Activated T-helper 1 cell treated with anti-CD3 and anti-CD28 coated beads, Interleukin-12 subunit alpha, Interleukin-12 subunit beta, Interleukin-2, Interleukin-4 antibody, amounts not matched to agents 30 ng/mL and 10 ng/mL and 1 ng/mL, durations not matched to agents 14 hours and 24 hours and 36 hours (primary cell): ENCODE measurements around the gene CCDC57. TPM values are rescaled to one million over a fixed set of nuclear protein-coding genes. Genes with fewer than 3 reads are reported as not detected.

Experiments used
- DNase-seq: peaks from one replicate; pipeline ENCODE4 v3.0.0; 2021; ENCODE audit warnings: low spot score
- H3K27ac Mint-ChIP-seq: one replicate; pipeline ENCODE4 v1.8.0; 2021; ENCODE audit warnings: mild to moderate bottlenecking, mixed read lengths
- H3K27me3 Mint-ChIP-seq: one replicate; pipeline ENCODE4 v1.8.0; 2022; ENCODE audit warnings: mild to moderate bottlenecking, moderate library complexity, mixed read lengths; ENCODE audit not compliant: insufficient read depth
- H3K36me3 Mint-ChIP-seq: one replicate; pipeline ENCODE4 v1.8.0; 2021; ENCODE audit warnings: low read depth, mixed read lengths
- H3K4me1 Mint-ChIP-seq: one replicate; pipeline ENCODE4 v1.8.0; 2021; ENCODE audit warnings: low read depth, mixed read lengths
- H3K4me3 Mint-ChIP-seq: one replicate; pipeline ENCODE4 v1.8.0; 2021; ENCODE audit warnings: mild to moderate bottlenecking, moderate library complexity, mixed read lengths
- H3K9me3 Mint-ChIP-seq: one replicate; pipeline ENCODE4 v1.8.0; 2021; ENCODE audit warnings: mixed read lengths
- intact Hi-C: fragments of 100-400 bp; cut with micrococcal nuclease; formaldehyde crosslinking; loops from one replicate; pipeline ENCODE4 v1.15.1; 2024
- total RNA-seq: library from RNA; stranded (reverse); gene quantifications from 2 replicates; pipeline ENCODE4 v1.2.3, GENCODE V29; 2022

Gene CCDC57
- total RNA-seq, 1 donor from 2014 or later, result 60.8 TPM

DNA sequence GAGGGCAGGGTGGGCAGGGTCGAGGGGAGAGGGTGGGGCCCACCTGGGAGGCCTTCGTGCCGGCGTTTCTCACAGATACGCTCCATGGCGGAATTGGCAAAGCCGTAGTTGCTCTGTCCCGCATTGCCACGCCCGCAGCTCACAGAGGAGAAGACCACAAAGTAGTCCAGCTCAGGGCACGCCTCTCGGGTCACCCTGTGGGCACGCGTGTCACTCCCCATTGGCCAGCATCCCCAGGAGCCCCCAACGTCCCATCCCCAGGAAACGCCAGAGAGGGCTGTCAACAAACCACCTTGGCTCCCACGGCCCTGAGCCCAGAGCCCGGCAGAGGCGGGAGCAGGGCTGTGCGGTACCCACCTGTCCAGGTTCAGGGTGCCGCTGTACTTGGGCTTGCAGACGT, 130.7 kb downstream of the CCDC57 start:
- H3K4me3 Mint-ChIP-seq, result no peak overlapping the region
- no peak overlapping the region for H3K27ac Mint-ChIP-seq
- H3K4me1 Mint-ChIP-seq, result no peaks in the 10 kb centered on the region
- no peak for DNase-seq
- no peaks in the 10 kb centered on the region for H3K9me3 Mint-ChIP-seq
- peaks cover 12% of the 10 kb centered on the region for H3K36me3 Mint-ChIP-seq
- no peaks in the 10 kb centered on the region for H3K27me3 Mint-ChIP-seq
- intact Hi-C loops, result no loop called here

DNA sequence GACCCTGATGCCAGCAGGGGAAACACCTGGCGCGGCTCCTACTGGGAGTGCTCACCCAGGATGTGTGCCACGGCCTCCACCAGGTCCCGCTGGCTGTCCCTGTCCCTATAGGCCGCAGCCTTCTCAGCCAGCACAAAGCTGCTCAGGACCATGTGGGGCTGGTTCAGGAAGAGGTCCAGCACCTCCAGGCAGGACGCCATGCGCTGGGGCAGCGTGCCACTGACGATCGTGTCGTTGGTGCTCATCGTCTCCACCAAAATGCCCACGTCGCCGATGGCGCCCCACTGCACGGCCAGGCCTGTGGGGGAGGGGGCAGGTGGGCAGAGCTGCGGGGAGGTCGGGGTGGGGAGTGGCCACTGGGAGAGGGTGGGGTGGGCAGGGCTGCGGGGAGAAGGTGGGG, 131.1 kb downstream of the CCDC57 start:
- intact Hi-C loops, result no loop called here
- Mint-ChIP-seq H3K4me1 (no peaks in the 10 kb centered on the region), H3K4me3 (no peak overlapping the region), H3K9me3 (no peaks in the 10 kb centered on the region), H3K27me3 (no peaks in the 10 kb centered on the region), H3K27ac (no peak overlapping the region), H3K36me3 (peaks cover 12% of the 10 kb centered on the region)
- DNase-seq, result no peak

DNA sequence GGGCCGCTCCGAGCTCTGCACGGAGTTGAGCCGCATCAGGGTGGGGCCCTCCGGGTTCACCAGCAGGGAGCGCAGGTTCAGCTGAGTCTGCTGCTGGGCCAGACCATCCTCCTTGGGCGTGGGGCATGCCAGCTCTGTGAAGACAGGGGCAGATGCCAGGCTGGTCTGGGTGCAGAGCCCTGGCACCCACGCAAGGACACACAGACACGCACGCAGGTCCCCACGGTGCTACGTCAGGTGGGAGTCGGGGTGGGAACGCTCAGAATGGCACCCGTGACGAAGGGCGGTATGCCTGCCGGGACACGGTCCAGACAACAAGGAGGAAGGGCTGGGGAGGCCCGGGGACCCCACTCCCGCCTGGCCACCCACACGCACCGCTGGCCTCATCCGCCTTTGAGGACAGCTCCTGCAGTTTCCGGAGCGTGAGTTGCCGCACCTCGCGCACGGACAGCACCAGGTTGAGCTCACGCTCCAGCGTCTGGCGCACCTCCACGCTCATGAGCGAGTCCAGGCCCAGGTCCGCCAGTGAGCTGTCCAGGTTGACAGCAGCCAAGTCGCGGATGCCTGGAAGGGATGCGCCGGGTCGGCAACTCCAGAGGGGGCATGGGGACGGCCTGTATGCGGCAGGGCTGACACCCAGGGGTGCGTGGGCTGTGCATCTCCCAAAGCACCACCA, 131.7 kb downstream of the CCDC57 start:
- no peaks in the 10 kb centered on the region for H3K9me3 Mint-ChIP-seq
- H3K27ac Mint-ChIP-seq, result no peak overlapping the region
- DNase-seq, result no peak
- no peak overlapping the region for H3K4me3 Mint-ChIP-seq
- intact Hi-C loops, result no loop called here
- H3K36me3 Mint-ChIP-seq, result peaks cover 12% of the 10 kb centered on the region
- no peaks in the 10 kb centered on the region for H3K4me1 Mint-ChIP-seq
- H3K27me3 Mint-ChIP-seq, result no peaks in the 10 kb centered on the region

DNA sequence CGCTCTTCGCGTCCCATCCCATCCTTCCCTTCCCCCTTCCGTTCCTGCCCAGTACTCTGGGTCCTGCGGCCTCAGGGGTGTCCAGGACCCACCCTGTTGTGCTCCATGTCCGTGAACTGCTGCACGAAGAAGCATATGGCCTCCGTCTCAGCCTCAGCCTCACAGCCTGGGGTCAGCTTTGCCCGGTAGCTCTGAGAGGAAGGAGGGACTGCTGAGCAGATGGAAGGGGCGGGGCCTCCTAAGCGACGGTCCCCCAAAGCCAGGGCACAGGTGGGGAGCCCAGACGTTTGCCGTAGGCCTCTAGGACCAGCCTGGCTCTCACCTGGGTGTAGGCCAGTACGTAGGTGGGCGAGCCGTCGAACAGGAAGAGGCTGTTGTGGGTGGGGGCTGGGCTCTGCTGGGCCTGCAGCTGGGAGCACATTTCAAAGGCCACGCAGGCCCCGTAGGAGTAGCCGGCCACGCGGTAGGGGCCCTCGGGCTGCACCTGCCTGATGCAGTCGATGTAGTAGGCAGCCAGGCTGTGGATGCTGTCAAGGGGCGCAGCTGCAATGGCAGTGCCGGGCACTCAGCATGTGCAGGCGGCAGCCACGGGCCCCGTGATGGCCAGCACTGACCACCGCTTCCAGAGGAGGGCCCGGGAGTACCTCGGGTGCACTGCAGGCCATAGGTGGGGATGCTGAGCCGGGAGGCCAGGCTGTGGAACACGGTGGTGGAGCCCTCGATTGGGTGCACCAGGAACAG, 132.4 kb downstream of the CCDC57 start:
- Mint-ChIP-seq H3K4me1 (no peaks in the 10 kb centered on the region), H3K36me3 (peaks cover 12% of the 10 kb centered on the region), H3K27me3 (no peaks in the 10 kb centered on the region), H3K27ac (no peak overlapping the region), H3K4me3 (no peak overlapping the region), H3K9me3 (no peaks in the 10 kb centered on the region)
- intact Hi-C loops, result no loop called here
- DNase-seq, result no peak

DNA sequence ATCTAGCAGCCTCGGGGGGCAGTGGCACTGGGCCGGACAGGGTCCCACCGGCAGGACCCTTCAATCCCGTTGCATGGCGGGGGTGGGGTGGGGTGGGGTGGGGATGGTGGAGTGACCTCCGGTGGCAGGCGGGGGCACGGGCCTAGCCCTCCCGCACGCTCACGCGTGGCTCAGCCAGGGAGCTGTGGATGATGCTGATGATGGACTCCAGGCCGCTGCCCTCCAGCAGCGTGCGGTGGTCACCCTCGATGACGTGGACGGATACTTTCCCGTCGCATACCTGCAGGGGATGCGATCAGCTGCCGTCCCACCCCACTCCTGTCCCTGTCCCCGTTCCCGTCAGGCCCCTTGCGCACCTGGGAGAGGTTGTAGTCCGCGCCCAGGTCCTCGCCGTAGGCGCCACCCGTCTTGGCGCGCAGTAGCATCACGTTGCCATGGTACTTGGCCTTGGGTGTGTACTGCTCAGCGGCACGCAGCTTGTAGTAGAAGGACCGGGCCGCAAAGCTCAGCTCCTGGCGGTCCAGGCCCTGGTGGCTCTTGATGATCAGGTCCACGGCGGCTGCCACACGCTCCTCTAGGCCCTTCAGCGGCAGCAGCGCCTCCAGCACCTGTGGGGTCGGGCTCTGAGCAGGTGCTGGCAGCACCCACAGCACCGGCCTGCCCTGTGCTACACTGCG, 133.5 kb downstream of the CCDC57 start:
- H3K27me3 Mint-ChIP-seq, result peaks cover 3% of the 10 kb centered on the region
- H3K4me3 Mint-ChIP-seq, result no peak overlapping the region
- no peaks in the 10 kb centered on the region for H3K9me3 Mint-ChIP-seq
- no peak for DNase-seq
- intact Hi-C loops, result no loop called here
- H3K4me1 Mint-ChIP-seq, result no peaks in the 10 kb centered on the region
- H3K27ac Mint-ChIP-seq, result no peak overlapping the region
- H3K36me3 Mint-ChIP-seq, result peaks cover 12% of the 10 kb centered on the region

DNA sequence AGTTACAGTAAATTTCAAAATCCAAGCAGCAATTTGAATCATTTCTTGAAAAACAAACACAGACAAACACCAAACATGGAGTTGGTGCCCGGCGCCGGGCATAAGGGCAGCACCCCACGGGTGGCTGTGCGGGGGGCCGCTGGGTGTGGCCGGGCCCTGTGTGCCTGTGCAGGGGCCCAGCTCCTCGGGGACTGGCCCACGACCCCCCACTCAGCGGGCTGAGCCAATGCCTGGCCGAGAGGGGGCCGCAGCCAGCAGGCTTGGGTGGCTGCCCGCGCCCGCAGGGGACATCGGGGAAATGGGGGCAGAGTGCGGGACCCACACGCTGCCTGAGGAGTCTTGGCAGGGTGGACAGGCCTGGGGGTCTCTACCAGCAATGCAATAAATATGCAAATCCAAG, 134.2 kb downstream of the CCDC57 start:
- Mint-ChIP-seq H3K27ac (no peak overlapping the region), H3K36me3 (peaks cover 11% of the 10 kb centered on the region), H3K4me1 (no peaks in the 10 kb centered on the region), H3K9me3 (no peaks in the 10 kb centered on the region), H3K4me3 (no peak overlapping the region), H3K27me3 (peaks cover 6% of the 10 kb centered on the region)
- intact Hi-C loops, result no loop called here
- DNase-seq, result no peak

DNA sequence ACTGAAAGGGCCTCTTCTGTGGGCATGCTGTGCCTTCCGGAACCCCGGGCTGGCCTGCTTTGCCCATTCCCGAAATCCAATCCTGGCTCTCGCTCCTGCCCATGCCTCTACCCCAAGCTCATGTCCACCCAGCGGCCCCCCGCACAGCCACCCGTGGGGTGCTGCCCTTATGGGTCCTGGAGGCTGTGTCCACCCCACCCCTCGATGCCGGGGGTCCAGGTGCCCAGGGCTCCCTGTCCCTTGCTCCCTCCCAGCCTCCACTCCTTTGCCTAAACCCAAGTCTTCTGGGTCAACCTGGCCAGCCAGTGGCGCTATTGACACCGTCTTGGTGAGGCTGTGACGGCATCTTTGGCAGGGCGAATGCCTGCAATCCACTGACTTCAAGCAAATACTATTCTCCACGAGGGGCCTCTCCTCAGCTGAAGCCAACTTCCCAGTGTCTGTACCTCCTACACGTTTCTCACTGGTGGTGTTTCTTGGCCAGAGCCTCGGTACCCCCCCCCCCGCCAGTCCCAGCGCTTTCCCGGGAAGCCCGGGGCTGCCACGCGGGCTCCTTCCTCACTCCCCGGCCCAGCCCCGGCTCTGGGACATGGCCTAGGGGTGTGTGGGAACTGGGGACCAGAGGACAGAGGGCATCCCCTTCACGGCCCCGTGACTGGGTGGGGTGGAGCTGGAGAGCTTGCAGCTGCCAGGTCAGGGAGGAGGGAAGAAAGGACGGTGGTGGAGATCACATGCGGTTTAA, 134.9 kb downstream of the CCDC57 start:
- no peak for DNase-seq
- H3K27me3 Mint-ChIP-seq, result peaks cover 7% of the 10 kb centered on the region
- intact Hi-C loops, result no loop called here
- no peak overlapping the region for H3K4me3 Mint-ChIP-seq
- no peaks in the 10 kb centered on the region for H3K9me3 Mint-ChIP-seq
- H3K36me3 Mint-ChIP-seq, result peaks cover 6% of the 10 kb centered on the region
- no peak overlapping the region for H3K27ac Mint-ChIP-seq
- H3K4me1 Mint-ChIP-seq, result no peaks in the 10 kb centered on the region

DNA sequence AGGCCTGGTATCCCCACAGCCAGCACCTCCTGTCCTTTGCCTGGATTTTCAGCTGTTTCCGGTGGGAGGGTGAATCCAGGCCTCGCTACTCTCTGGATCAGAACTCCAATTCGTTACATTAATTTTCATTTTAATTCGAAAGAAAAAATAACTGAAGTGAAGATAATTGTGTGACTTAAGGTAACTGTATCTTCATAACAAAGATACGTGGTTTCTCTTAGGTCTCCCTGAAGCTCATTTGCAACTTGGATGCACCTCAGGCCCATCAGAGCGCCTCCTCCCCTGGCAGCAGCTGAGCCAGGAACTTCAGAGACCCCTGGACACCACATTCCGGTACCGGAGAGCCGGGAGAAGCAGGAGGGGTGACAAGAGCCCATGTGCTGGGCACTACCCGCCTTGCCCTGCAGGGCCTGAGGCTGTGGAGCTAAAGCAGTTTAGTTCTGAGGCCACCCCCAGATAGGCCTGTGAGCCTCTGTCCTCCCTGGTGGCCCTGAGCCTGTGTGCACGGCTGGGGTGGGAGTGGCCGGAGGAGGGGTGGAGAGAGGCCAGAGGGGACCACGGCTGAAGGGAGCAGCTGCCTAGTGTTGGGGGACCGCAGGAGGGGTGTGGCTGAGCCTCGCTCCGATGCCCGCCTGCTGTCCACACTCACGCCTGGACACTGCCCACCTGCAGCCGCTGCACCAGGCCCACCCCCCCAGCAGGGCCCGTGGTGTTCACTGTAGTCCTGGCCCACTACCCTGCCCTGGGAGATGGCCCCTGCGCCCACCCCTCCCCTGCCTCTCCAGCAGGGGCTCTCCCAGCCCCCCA, 135.7 kb downstream of the CCDC57 start:
- DNase-seq, result no peak
- peaks cover 7% of the 10 kb centered on the region for H3K27me3 Mint-ChIP-seq
- intact Hi-C loops, result no loop called here
- H3K27ac Mint-ChIP-seq, result no peak overlapping the region
- no peaks in the 10 kb centered on the region for H3K9me3 Mint-ChIP-seq
- H3K4me1 Mint-ChIP-seq, result no peaks in the 10 kb centered on the region
- peaks cover 6% of the 10 kb centered on the region for H3K36me3 Mint-ChIP-seq
- no peak overlapping the region for H3K4me3 Mint-ChIP-seq

DNA sequence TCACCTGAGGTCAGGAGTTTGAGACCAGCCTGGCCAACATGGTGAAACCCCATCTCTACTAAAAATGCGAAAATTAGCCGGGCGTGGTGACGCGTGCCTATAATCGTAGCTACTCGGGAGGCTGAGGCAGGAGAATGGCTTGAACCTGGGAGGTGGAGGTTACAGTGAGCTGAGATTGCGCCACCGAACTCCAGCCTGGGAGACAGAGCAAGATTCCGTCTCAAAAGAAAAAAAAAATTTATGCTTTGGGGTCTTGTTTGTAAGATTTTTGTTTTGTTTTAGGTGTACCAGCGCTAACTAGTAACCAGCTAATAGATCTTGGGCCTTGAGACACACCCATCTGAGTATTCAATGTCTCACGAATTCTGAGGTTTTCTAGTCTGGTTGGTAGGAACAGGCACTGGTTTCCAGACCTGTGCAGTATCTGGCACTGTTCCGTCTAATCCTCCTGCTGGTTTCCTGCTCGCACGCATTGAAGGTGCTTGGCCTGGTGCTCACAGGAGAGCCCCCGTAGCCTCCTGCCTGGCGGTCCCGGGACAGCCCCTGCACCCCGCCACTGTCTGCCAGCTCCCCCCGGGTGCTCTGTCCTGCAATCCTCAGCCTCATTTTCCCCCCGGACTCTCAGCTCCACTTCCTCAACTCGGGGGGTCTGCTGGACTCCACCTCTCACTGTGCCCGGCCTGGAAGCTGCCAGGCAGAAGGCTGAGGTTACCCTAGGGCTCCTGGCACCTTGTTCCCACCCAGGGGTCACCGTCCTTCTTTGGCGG, 136.4 kb downstream of the CCDC57 start:
- H3K36me3 Mint-ChIP-seq, result peaks cover 6% of the 10 kb centered on the region
- H3K27me3 Mint-ChIP-seq, result peaks cover 7% of the 10 kb centered on the region
- H3K9me3 Mint-ChIP-seq, result no peaks in the 10 kb centered on the region
- no peaks in the 10 kb centered on the region for H3K4me1 Mint-ChIP-seq
- no peak overlapping the region for H3K27ac Mint-ChIP-seq
- DNase-seq, result no peak
- no peak overlapping the region for H3K4me3 Mint-ChIP-seq
- intact Hi-C loops, result no loop called here

DNA sequence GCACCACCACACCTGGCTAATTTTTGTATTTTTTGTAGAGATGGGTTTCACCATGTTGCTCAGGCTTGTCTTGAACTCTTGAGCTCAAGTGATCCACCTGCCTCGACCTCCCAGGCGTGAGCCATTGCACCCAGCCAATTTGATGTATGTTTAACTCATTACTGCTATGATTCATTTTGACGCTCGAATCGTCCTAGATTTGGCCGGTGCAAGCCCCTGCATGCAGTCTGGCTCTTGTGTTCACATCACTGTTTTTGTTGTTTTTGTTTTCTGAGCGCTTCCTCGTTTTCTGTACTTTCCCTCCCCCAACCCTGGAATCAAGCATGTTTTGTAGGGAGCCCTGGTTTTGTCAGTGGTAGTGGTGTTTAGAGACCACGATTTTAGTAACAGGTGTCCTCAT, 139.2 kb downstream of the CCDC57 start:
- no peaks in the 10 kb centered on the region for H3K9me3 Mint-ChIP-seq
- H3K27me3 Mint-ChIP-seq, result peaks cover 7% of the 10 kb centered on the region
- no peak for DNase-seq
- no peak overlapping the region for H3K27ac Mint-ChIP-seq
- intact Hi-C loops, result no loop called here
- H3K4me3 Mint-ChIP-seq, result no peak overlapping the region
- no peaks in the 10 kb centered on the region for H3K4me1 Mint-ChIP-seq
- peaks cover 3% of the 10 kb centered on the region for H3K36me3 Mint-ChIP-seq

DNA sequence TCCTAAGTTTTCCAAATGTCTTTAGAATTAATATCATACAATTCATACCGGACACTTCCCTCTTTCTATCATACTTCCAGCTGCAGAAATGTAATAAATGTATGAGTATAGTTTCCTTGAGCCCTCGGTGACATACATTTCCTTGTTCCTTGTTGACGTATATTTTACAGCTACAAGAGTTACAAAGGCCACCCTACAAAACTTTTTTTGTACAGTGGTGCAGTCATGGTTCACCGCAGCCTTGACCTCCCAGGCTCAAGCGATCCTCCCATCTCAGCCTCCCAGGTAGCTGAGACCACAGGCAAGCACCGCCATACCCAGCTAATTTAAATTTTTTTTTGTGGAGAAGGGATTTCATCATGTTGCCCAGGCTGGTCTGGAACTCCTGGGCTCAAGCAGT, 139.8 kb downstream of the CCDC57 start:
- Mint-ChIP-seq H3K36me3 (no peaks in the 10 kb centered on the region), H3K4me1 (no peaks in the 10 kb centered on the region), H3K4me3 (no peak overlapping the region), H3K27ac (no peak overlapping the region), H3K27me3 (peaks cover 7% of the 10 kb centered on the region), H3K9me3 (no peaks in the 10 kb centered on the region)
- intact Hi-C loops, result no loop called here
- no peak for DNase-seq

DNA sequence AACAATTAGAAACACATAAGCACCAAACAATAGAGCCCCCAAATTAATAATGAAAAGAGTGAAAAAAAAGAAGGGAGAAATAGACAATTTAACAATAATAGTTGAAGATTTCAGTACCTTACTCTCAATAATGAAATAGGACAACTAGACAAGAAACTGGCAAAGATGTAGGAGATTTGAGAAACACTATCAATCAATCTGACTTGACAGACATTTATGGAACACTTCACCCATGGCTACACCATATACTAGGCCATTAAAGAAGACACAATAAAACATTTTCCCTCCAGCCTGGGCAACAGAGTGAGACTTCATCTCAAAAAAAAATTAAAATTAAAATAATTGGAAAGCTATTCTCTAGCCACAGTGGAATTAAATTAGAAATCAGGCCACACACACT, 142.0 kb downstream of the CCDC57 start:
- Mint-ChIP-seq H3K4me1 (no peaks in the 10 kb centered on the region), H3K9me3 (no peaks in the 10 kb centered on the region)

More for the DNA sequence above, 142.0 kb downstream of the CCDC57 start:
- Mint-ChIP-seq H3K27ac (no peak overlapping the region), H3K36me3 (peaks cover 2% of the 10 kb centered on the region), H3K4me3 (no peak overlapping the region), H3K27me3 (peaks cover 7% of the 10 kb centered on the region)
- no peak for DNase-seq
- intact Hi-C loops, result no loop called here
